A204.1 (cell line): Measurements from ENCODE around the gene CD226.
"Not testable (repeated sequence)": the region's sequence is repeated elsewhere in the genome, so short reads cannot be mapped to it uniquely, and the experiment has no call there.

Source experiments
- FAIRE-seq: peaks from 2 replicates; lab custom pipeline; 2012; peaks lifted over from hg19 to GRCh38; lab: Jason Lieb, UNC

CD226 gene

GRCh38 chr18:69947361-69948133 is at the start of gene CD226:
Gene CD226 (minus strand): TSS chr18:69947873. CDS start chr18:69947406, 467 bp downstream.
- no peak for FAIRE-seq

- no peak for FAIRE-seq
Observed at GRCh38 chr18:69996951-69997798, 49.5 kb upstream of the CD226 start.

- FAIRE-seq, result no peak
Observed at GRCh38 chr18:69996417-69996816, 48.7 kb upstream of the CD226 start.

GRCh38 chr18:69995774-69996173 is 48.1 kb upstream of the CD226 start:
- no peak for FAIRE-seq

- FAIRE-seq, result no peak
Observed at GRCh38 chr18:69992776-69993175, 45.1 kb upstream of the CD226 start.

GRCh38 chr18:69987870-69988269 is 40.2 kb upstream of the CD226 start:
- FAIRE-seq, result no peak

- no peak for FAIRE-seq
Observed at GRCh38 chr18:69985239-69985638, 37.6 kb upstream of the CD226 start.

- no peak for FAIRE-seq
Observed at GRCh38 chr18:69982417-69982816, 34.7 kb upstream of the CD226 start.

- no peak for FAIRE-seq
Observed at GRCh38 chr18:69981948-69982347, 34.3 kb upstream of the CD226 start.

- FAIRE-seq, result no peak
Observed at GRCh38 chr18:69980982-69981804, 33.5 kb upstream of the CD226 start.

GRCh38 chr18:69980509-69980908 is 32.8 kb upstream of the CD226 start:
- no peak for FAIRE-seq

GRCh38 chr18:69978732-69979715 is 31.4 kb upstream of the CD226 start:
- FAIRE-seq, result no peak

- not testable (repeated sequence) for FAIRE-seq
Observed at GRCh38 chr18:69975294-69975693, 27.6 kb upstream of the CD226 start.

- no peak for FAIRE-seq
Observed at GRCh38 chr18:69974365-69974764, 26.7 kb upstream of the CD226 start.

- no peak for FAIRE-seq
Observed at GRCh38 chr18:69969491-69969890, 21.8 kb upstream of the CD226 start.

- FAIRE-seq, result no peak
Observed at GRCh38 chr18:69968039-69968438, 20.4 kb upstream of the CD226 start.

- FAIRE-seq, result no peak
Observed at GRCh38 chr18:69963196-69963595, 15.5 kb upstream of the CD226 start.

- FAIRE-seq, result no peak
Observed at GRCh38 chr18:69961718-69962117, 14.0 kb upstream of the CD226 start.

GRCh38 chr18:69958422-69958821 is 10.7 kb upstream of the CD226 start:
- no peak for FAIRE-seq

GRCh38 chr18:69957747-69958146 is 10.1 kb upstream of the CD226 start:
- FAIRE-seq, result no peak
